ENCODE results near the gene NTRK3.

- TF ChIP-seq EZH2 (IDR thresholded peaks at IDR 0.05; ENCODE audit: insufficient read depth, poor library complexity, severe bottlenecking) (no peak), EZH2phosphoT487 (IDR thresholded peaks at IDR 0.05; ENCODE audit: insufficient read depth, low read depth) (no peak)
Measured at GRCh38 chr15:88252441-88252840, 4.1 kb downstream of the NTRK3 start.
